Ovary (tissue), 9 donors: ENCODE results near the gene FCRL3. TPM values are rescaled to one million over a fixed set of nuclear protein-coding genes. Genes with fewer than 3 reads are reported as not detected.

Experiments used
- DNase-seq, 5 donors: peaks; one replicate each; pipeline ENCODE4 v3.0.0-alpha.2; 2019 to 2020
- H3K27ac ChIP-seq, 2 donors: fragments of 200-600 bp; one replicate each; pipeline versions ENCODE4 v1.5.1 to v1.8.0; 2019 to 2022
- H3K27me3 ChIP-seq: fragments of 200-600 bp; one replicate; pipeline ENCODE4 v1.8.0; 2022
- H3K36me3 ChIP-seq: fragments of 200-600 bp; sonication (generic); one replicate; pipeline ENCODE4 v1.5.1; 2019
- H3K4me1 ChIP-seq: one replicate; pipeline ENCODE4 v1.8.1; 2013; ENCODE audit warnings: mild to moderate bottlenecking, moderate library complexity; ENCODE audit not compliant: insufficient read depth
- H3K4me3 ChIP-seq: fragments of 200-600 bp; sonication (generic); one replicate; pipeline ENCODE4 v1.5.1; 2017
- H3K9me3 ChIP-seq, 2 donors: fragments of 200-600 bp in 1 of 2; sonication (generic) in 1 of 2; one replicate each; pipeline versions ENCODE4 v1.5.1 to v1.8.1; 2013 to 2019; ENCODE audit warnings: mild to moderate bottlenecking in 1 of 2, moderate library complexity in 1 of 2
- CTCF ChIP-seq, 3 donors: fragments of 450-650 bp in 2 of 3; fragments of 200-600 bp in 1 of 3; IDR thresholded peaks; one replicate each; pipeline versions ENCODE4 v1.5.1 to v1.8.0; 2016 to 2022; ENCODE audit warnings: antibody characterized with exemption in 3 of 3, mild to moderate bottlenecking in 1 of 3
- EP300 ChIP-seq: sonication (generic); formaldehyde crosslinking; IDR thresholded peaks from one replicate; pipeline ENCODE4 v1.6.1; 2017; ENCODE audit warnings: antibody characterized with exemption
- POLR2A ChIP-seq: fragments of 450-650 bp; IDR thresholded peaks from one replicate; pipeline ENCODE4 v1.6.1; 2017; ENCODE audit warnings: antibody characterized with exemption, mild to moderate bottlenecking, moderate library complexity
- whole genome bisulfite sequencing, 3 donors: extraction: QIAGEN DNeasy Blood & Tissue Kit in 1 of 3; methylation state at CpG; one replicate each; pipeline versions ENCODE4 v1.1.5 to v1.1.7; 2013 to 2017; 5-methylcytosine and 5-hydroxymethylcytosine counted together
- intact Hi-C, 4 donors: fragments of 100-400 bp; cut with DNase I; formaldehyde crosslinking; loops; one replicate each; pipeline versions ENCODE4 v1.11.0 to v1.15.1; 2022 to 2023
- polyA plus RNA-seq, 2 donors: library from polyadenylated mRNA; stranded (reverse); fragments of 200-250 nt in 1 of 2; fragments of 350-450 nt in 1 of 2; fragmentation: Illumina TruSeq in 1 of 2; extraction: RNeasy Lipid Tissue Mini Kit (QIAGEN cat#74804) in 1 of 2; gene quantifications; one replicate each; pipeline ENCODE4 v1.2.3, GENCODE V29; 2013 to 2014
- total RNA-seq, 7 donors: library from RNA; depleted of rRNA in 2 of 7; stranded (reverse); fragments of >200 nt in 2 of 7; fragmentation: NEBNext Ultra II Directional in 3 of 7; extraction: Animal tissue kit (Norgen Biotek cat#: 25700) in 3 of 7; gene quantifications; one replicate each; pipeline versions ENCODE4 v1.1.0 to v1.2.4, GENCODE V29; 2016 to 2023
- donor health status: DM: no; HTN: no; CAD: no; lungs with moderate emphysema.
- donor health status: DM: no; HTN: no; CAD: no.
- donor health status: Bipolar disorder and iron deficiency.
- donor health status: DM: yes; HTN: yes; CAD: no.
- donor health status: DM: no; HTN: no; CAD: no.
- donor health status: DM: yes; HTN: yes; CAD: no.

The FCRL3 gene
- total and polyA plus RNA-seq, 9 donors, result 0.06 to 0.36 (median 0.11) TPM; not detected in 4

- H3K36me3 ChIP-seq, result no peaks in the 10 kb centered on the region
- H3K4me1 ChIP-seq, result no peaks in the 10 kb centered on the region
- H3K9me3 ChIP-seq, result no peaks in the 10 kb centered on the region
- whole genome bisulfite sequencing, 3 donors, result 67 to 78% (median 67%) methylated on average over 3 of the region's 3 CpGs
- H3K27me3 ChIP-seq, result no peaks in the 10 kb centered on the region
- intact Hi-C loops, result no loop called here
- H3K4me3 ChIP-seq, result no peak overlapping the region
- no peak overlapping the region for H3K27ac ChIP-seq
- TF ChIP-seq CTCF (IDR thresholded peaks at IDR 0.05) (no peak), POLR2A (no peak), EP300 (no peak)
- no peak for DNase-seq
Measured at GRCh38 chr1:157732755-157733154, 32.2 kb upstream of the FCRL3 start.

GRCh38 chr1:157725221-157725577 lies 24.6 kb upstream of the FCRL3 start:
- no peak overlapping the region for H3K27ac ChIP-seq
- intact Hi-C loops, result no loop called here
- 54 to 73% (median 65%) methylated on average over 2 of the region's 2 CpGs for WGBS, 3 donors
- TF ChIP-seq EP300, result no peak
- no peak for TF ChIP-seq CTCF (IDR thresholded peaks at IDR 0.05)
- TF ChIP-seq POLR2A, result no peak
- no peak overlapping the region for H3K4me3 ChIP-seq
- no peaks in the 10 kb centered on the region for H3K27me3 ChIP-seq
- no peaks in the 10 kb centered on the region for H3K9me3 ChIP-seq
- H3K36me3 ChIP-seq, result no peaks in the 10 kb centered on the region
- no peaks in the 10 kb centered on the region for H3K4me1 ChIP-seq
- DNase-seq, result no peak

- Histone ChIP-seq H3K4me3 (no peak overlapping the region), H3K27me3 (no peaks in the 10 kb centered on the region), H3K36me3 (no peaks in the 10 kb centered on the region), H3K9me3 (no peaks in the 10 kb centered on the region), H3K27ac (no peak overlapping the region), H3K4me1 (no peaks in the 10 kb centered on the region)
- TF ChIP-seq CTCF (IDR thresholded peaks at IDR 0.05), result no peak
- TF ChIP-seq POLR2A, result no peak
- no peak for TF ChIP-seq EP300
- WGBS, 3 donors, result 66 to 74% (median 71%) methylated on average over 2 of the region's 2 CpGs
- no peak for DNase-seq
- intact Hi-C loops, result no loop called here
Measured at GRCh38 chr1:157724537-157725220, 24.1 kb upstream of the FCRL3 start.

- intact Hi-C loops, result no loop called here
- Histone ChIP-seq H3K4me1 (no peaks in the 10 kb centered on the region), H3K9me3 (no peaks in the 10 kb centered on the region), H3K4me3 (no peak overlapping the region), H3K27ac (no peak overlapping the region), H3K36me3 (no peaks in the 10 kb centered on the region), H3K27me3 (no peaks in the 10 kb centered on the region)
- 79 to 91% (median 80%) methylated on average over 2 of the region's 2 CpGs for WGBS, 3 donors
- no peak for TF ChIP-seq CTCF (IDR thresholded peaks at IDR 0.05)
- no peak for TF ChIP-seq POLR2A
- no peak for TF ChIP-seq EP300
- no peak for DNase-seq
Measured at GRCh38 chr1:157723157-157723556, 22.6 kb upstream of the FCRL3 start.
